NCI-H1436 treated with DMSO at 0.1 percent for 48 hours (cell line): ENCODE results near the gene CCDC28B.
A peak's percentile ranks its signal among the peaks of the same experiment; 100 is the strongest.

Source experiments
- DNase-seq: peaks from one replicate; lab custom pipeline; 2025; lab: John Stamatoyannopoulos, UW

CCDC28B gene

GRCh38 chr1:32221980-32222755 is 21.8 kb downstream of the CCDC28B start, which contains the start of the genes EIF3I and TMEM234:
EIF3I (plus strand) TSS chr1:32222407; CDS start chr1:32222442, 35 bp downstream.
TMEM234 (minus strand) TSS chr1:32222353; CDS start chr1:32222322, 31 bp downstream.
- peak; percentile 57 for DNase-seq

DNA sequence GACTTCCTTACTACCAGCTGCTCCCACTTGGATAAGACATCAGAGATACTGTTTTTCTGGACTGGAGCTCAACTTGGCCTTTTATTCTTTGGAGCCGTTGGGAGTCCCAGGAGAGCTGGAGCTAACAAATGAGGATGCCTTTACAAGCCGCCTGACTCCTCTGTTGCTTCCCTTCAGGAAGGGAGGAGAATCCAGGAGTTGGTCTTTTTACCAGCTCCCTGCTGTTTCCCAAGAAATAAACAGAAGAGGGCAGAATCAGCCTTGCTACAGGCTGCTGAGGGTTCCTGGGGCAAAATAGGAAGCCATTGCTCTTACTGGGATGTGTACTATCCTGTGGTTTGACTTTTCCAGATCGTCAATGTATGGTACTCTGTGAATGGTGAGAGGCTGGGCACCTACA is 23.3 kb downstream of the CCDC28B start:
- DNase-seq: no peak

DNA sequence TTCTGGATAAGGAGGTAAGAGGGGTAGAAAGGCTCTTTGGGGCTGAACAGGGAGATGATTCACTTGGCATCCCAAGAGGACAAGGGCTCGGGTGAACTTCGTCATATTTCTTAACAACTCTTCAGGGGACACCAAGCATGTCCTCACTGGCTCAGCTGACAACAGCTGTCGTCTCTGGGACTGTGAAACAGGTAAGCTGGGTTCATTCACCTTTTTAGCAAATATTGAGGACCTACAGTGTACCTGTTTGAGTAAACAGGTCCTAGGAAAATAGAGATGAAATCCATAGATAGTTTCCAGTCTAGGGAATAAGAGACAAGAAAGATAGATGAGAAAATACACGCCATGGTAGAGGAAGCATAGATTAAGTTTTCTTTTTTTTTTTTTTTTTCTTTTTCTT is 23.9 kb downstream of the CCDC28B start:
- DNase-seq: no peak

DNA sequence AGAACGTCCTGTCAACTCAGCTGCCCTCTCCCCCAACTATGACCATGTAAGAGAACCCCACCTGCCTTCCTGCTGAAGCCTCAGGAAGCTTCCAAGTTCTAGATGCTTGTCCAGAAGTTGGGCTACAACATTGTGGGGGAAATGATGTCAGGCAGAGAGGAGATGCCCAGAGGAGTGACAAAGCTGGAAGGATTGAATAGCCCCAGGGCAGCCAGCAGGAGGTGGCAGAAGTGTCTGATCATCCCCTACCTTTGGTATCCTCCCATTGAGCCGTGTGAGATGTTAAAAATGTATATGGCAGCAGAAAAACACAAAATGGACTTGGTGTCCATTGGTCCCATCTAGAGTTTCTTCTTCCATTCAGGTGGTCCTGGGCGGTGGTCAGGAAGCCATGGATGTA is 28.4 kb downstream of the CCDC28B start:
- no peak for DNase-seq

- DNase-seq: no peak
These were observed 31.5 kb downstream of the CCDC28B start for GRCh38 chr1:32231843-32232432.

GRCh38 chr1:32232558-32233304 is 32.3 kb downstream of the CCDC28B start:
- no peak for DNase-seq

- DNase-seq: no peak
These were observed 34.4 kb downstream of the CCDC28B start for GRCh38 chr1:32234792-32235191.

GRCh38 chr1:32239337-32239736 is 38.9 kb downstream of the CCDC28B start:
- no peak for DNase-seq

DNA sequence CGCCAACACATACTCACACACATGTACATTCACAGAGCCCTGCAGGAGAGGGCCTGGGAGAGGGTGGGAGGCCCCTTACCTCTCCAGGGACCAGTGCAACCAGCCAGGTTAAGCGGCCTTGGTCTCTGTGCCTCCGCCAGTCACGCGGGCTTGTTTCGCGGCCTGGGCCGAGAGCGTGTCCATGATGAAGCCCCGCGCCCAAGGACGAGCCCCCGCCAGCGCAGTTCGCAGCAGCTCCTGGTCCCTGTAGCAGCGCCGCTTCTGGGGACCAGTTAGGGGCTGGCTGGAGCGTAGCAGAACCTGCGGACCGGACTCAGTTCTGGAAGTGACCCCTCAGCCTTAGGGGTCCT is 39.4 kb downstream of the CCDC28B start:
- no peak for DNase-seq

GRCh38 chr1:32240140-32240951 is 40.0 kb downstream of the CCDC28B start:
- DNase-seq: peak; percentile 37

DNA sequence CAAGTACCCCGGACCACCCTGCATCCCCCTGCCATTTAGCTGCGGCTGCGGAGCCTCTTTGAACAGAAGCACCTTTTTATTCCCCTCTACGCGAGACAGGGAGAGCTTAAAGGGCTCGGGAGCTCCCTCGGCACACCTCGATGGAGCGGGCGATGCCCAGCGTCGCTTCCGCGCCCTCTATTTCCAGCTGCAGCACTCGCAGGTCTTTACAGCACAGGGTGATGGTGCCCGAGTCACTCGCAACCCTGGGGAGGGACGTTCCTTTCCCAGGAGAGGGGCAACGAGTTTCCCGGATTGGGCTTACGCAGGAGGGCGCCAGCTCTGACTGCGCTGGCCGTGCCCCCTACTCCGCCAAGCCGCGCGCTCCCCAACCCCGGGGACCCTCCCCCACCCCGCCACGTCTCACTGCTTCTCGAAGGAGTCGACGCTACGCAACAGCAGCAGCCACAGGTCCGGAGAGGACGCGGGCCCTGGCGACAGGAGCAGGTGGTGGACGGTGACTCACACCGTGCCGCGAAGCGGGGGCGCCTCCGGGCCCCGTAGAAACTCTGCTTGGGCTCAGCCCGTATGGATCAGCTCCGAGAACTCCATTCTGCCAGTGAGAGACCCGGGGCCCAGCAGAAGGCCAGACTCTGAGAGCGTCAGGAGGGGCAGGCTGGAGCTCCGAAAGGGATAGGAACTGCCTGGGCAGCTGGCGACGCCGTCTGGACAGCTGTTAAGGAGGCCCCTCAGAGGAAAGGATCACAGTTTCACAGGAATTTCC is 40.8 kb downstream of the CCDC28B start:
- no peak for DNase-seq

DNA sequence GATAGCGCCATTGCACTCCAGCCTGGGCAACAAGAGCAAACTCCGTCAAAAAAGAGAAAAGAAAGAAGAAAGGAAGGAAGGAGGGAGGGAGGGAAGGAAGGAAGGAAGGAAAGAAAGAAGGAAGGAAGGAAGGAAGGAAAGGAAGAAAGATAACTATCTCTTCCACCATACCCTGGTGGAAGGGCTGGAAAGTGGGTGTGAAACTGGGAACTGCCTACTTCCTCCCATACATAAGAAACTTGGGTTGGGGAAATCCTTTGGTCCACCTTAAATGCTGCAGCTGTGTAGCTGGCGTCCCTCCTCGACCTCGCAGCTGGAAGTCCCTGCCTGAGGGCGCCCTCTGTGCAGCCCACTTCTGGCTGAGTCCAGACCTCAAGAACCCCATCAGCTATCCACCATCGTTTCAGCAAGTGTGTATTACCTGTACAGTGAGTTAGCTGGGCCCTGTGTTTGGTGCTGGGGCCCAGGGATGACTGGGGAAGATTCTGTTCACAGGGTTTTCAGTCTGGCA is 42.0 kb downstream of the CCDC28B start:
- DNase-seq: no peak

DNA sequence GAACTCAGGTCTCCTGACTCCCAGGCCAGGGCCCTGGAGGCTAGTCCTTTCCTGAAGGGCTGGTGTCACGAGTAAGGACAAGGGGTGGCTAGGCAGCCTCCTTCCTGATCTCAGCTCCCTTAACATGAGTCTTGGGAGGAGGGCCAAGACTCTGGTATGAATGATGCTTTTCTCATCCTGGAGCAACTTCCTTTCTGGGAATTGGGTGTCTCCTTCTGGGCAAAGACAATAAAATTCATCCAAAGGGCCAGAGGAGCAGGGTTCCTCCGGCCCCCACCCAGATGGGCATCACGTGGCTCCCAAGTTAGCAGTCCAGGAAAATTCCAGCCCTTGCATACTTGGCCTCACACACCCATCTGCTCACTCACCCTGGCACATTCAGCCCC is 46.5 kb downstream of the CCDC28B start, which contains the start of gene FAM167B:
Gene FAM167B, plus strand, starts transcription at position 335 of the 386 bp plus-strand sequence. CDS start 200 bp downstream, outside the sequence.
- DNase-seq: no peak

DNA sequence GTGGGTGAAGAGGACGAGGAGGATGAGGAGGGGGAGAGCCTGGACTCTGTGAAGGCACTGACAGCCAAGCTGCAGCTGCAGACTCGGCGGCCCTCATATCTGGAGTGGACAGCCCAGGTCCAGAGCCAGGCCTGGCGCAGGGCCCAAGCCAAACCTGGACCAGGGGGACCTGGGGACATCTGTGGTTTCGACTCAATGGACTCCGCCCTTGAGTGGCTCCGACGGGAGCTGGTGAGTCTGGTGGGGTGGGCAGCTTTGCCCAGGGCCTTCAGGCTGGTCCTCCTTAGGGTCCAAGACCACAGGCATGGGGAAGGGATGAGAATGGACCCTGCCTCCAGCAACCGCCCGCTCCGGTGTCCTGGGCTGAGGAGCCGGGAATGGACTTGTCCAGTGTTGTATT is 47.1 kb downstream of the CCDC28B start:
- no peak for DNase-seq

GRCh38 chr1:32247983-32248889 is 47.8 kb downstream of the CCDC28B start:
- peak; percentile 23 for DNase-seq

GRCh38 chr1:32249831-32250525 is 49.6 kb downstream of the CCDC28B start:
- no peak for DNase-seq

GRCh38 chr1:32250893-32251716 is 50.7 kb downstream of the CCDC28B start, which contains the start of gene LCK:
LCK (plus strand) TSS chr1:32251265; CDS start chr1:32274330, 23,065 bp downstream.
- no peak for DNase-seq
